ENCODE results near the gene KNTC1. TPM values are rescaled to one million over a fixed set of nuclear protein-coding genes. Genes with fewer than 3 reads are reported as not detected.

Gene KNTC1
- total and polyA plus RNA-seq, 3 donors from 2014 or later, result 46.1 to 118 (median 79.8) TPM

DNA sequence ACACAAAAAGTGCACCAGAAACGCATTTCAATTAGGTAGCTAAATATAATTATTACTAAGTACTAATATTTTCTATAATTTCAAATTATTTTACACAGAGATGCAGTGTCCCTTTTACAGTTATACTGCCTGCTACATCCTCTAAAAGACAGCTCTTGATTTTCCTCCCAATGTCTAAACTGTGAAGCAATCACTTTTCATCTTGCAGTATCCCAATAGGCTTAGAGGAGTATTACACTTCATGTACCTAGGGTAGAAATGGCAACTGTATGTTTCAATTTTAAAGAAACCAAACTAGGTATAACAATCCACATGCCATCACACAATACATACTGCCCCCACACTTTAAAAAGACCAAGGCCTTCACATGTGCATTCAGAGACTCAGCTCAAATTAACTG is 7.6 kb upstream of the KNTC1 start:
- TF ChIP-seq POLR2A (IDR thresholded peaks at IDR 0.05) (no peak), CTCF (IDR thresholded peaks at IDR 0.05) (no peak)
- Histone ChIP-seq H3K4me3 (no peak overlapping the region), H3K27ac (no peak overlapping the region), H3K9me3 (no peaks in the 10 kb centered on the region), H3K36me3 (ENCODE audit: low read depth, missing control alignments) (no peaks in the 10 kb centered on the region), H3K4me1 (peaks cover 17% of the 10 kb centered on the region), H3K27me3 (no peaks in the 10 kb centered on the region)
- intact Hi-C loops (cut with DNase I; ENCODE audit: low total_unique reads), result no loop called here
- WGBS, 2 donors, result 81 to 86% methylated on average over 1 of the region's 1 CpG
- DNase-seq, result no peak

- DNase-seq, result no peak
- TF ChIP-seq CTCF (IDR thresholded peaks at IDR 0.05) (no peak), POLR2A (IDR thresholded peaks at IDR 0.05) (no peak)
- Histone ChIP-seq H3K9me3 (no peaks in the 10 kb centered on the region), H3K27me3 (no peaks in the 10 kb centered on the region), H3K27ac (no peak overlapping the region), H3K4me1 (peaks cover 23% of the 10 kb centered on the region), H3K4me3 (no peak overlapping the region), H3K36me3 (ENCODE audit: low read depth, missing control alignments) (no peaks in the 10 kb centered on the region)
- intact Hi-C loops (cut with DNase I; ENCODE audit: low total_unique reads), result no loop called here
- WGBS, 2 donors, result 92 to 94% methylated on average over 4 of the region's 4 CpGs
Observed at GRCh38 chr12:122520676-122521075, 6.4 kb upstream of the KNTC1 start.

DNA sequence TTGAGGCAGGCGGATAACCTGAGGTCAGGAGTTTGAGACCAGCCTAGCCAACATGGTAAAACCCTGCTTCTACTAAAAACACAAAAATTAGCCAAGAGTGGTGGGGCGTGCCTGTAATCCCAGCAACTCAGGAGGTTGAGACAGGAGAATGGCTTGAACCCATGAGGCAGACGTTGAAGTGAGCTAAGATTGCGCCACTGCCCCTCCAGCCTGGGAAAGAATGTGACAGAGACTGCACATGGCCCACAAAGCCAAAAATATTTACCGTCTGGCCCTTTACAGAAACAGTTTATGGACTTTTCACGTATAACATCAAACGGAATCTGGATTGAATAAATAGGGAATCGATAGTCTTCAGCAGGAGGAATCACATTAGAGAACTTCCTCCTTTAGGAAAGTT is 3.8 kb upstream of the KNTC1 start:
- Histone ChIP-seq H3K36me3 (ENCODE audit: low read depth, missing control alignments) (no peaks in the 10 kb centered on the region), H3K4me3 (no peak overlapping the region), H3K9me3 (no peaks in the 10 kb centered on the region), H3K27ac (peak overlapping the region in 1 of 2 donors; percentile 58), H3K4me1 (peaks cover 23% of the 10 kb centered on the region), H3K27me3 (no peaks in the 10 kb centered on the region)
- no peak for DNase-seq
- WGBS, 2 donors, result 39 to 48% methylated on average over 8 of the region's 8 CpGs
- intact Hi-C loops (cut with DNase I; ENCODE audit: low total_unique reads), result no loop called here
- TF ChIP-seq POLR2A (IDR thresholded peaks at IDR 0.05) (no peak), CTCF (IDR thresholded peaks at IDR 0.05) (no peak)

- Histone ChIP-seq H3K27me3 (no peaks in the 10 kb centered on the region), H3K4me3 (peak overlapping the region in 1 of 2 donors; percentile 91), H3K9me3 (no peaks in the 10 kb centered on the region), H3K27ac (peak overlapping the region in 1 of 2 donors; percentile 81), H3K36me3 (ENCODE audit: low read depth, missing control alignments) (no peaks in the 10 kb centered on the region), H3K4me1 (peaks cover 23% of the 10 kb centered on the region)
- TF ChIP-seq CTCF (IDR thresholded peaks at IDR 0.05) (no peak), POLR2A (IDR thresholded peaks at IDR 0.05) (no peak)
- intact Hi-C loops (cut with DNase I; ENCODE audit: low total_unique reads), result no loop called here
- DNase-seq, result no peak
- 12 to 13% methylated on average over 8 of the region's 8 CpGs for WGBS, 2 donors
Observed at GRCh38 chr12:122523846-122524718, 3.0 kb upstream of the KNTC1 start.
